HG03457 (cell line): Measurements from ENCODE around the gene CABP2.
"Not testable (repeated sequence)": the region's sequence is repeated elsewhere in the genome, so short reads cannot be mapped to it uniquely, and the experiment has no call there.

Experiments used
- ATAC-seq: cut with Tn5 transposase; IDR thresholded peaks from one replicate; pipeline ENCODE4 v1.9.1; 2021; ENCODE audit warnings: moderate number of reproducible peaks; ENCODE audit not compliant: unreplicated experiment

The CABP2 gene

GRCh38 chr11:67539550-67539949 lies 16.3 kb upstream of the CABP2 start:
- ATAC-seq: no peak

- ATAC-seq: no peak
Observed at GRCh38 chr11:67538823-67539505, 15.7 kb upstream of the CABP2 start.

GRCh38 chr11:67538306-67538705 lies 15.1 kb upstream of the CABP2 start:
- no peak for ATAC-seq

- no peak for ATAC-seq
Observed at GRCh38 chr11:67535561-67535960, 12.3 kb upstream of the CABP2 start.

GRCh38 chr11:67534070-67534679 lies 10.9 kb upstream of the CABP2 start:
- no peak for ATAC-seq

- no peak for ATAC-seq
Observed at GRCh38 chr11:67532889-67533288, 9.6 kb upstream of the CABP2 start.

GRCh38 chr11:67530282-67530592 lies 7.0 kb upstream of the CABP2 start:
- no peak for ATAC-seq

- no peak for ATAC-seq
Observed at GRCh38 chr11:67528376-67528775, 5.1 kb upstream of the CABP2 start.

- ATAC-seq: no peak
Observed at GRCh38 chr11:67525275-67525976, 2.2 kb upstream of the CABP2 start.

- ATAC-seq: no peak
Observed at GRCh38 chr11:67524480-67524808, 1.2 kb upstream of the CABP2 start.

GRCh38 chr11:67523556-67524479 lies 572 bp upstream of the CABP2 start:
- ATAC-seq: no peak

- ATAC-seq: no peak
Observed at GRCh38 chr11:67522338-67522737, 908 bp downstream of the CABP2 start.

- ATAC-seq: no peak
Observed at GRCh38 chr11:67521924-67522323, 1.3 kb downstream of the CABP2 start.

GRCh38 chr11:67520856-67521824 lies 2.1 kb downstream of the CABP2 start:
- no peak for ATAC-seq

- no peak for ATAC-seq
Observed at GRCh38 chr11:67519726-67520125, 3.5 kb downstream of the CABP2 start.

- ATAC-seq: no peak
Observed at GRCh38 chr11:67517784-67518552, 5.3 kb downstream of the CABP2 start.

- ATAC-seq: no peak
Observed at GRCh38 chr11:67516806-67517205, 6.4 kb downstream of the CABP2 start.

- ATAC-seq: no peak
Observed at GRCh38 chr11:67514116-67514515, 9.1 kb downstream of the CABP2 start.

GRCh38 chr11:67511558-67511957 lies 11.7 kb downstream of the CABP2 start:
- not testable (repeated sequence) for ATAC-seq

GRCh38 chr11:67510023-67510345 lies 13.3 kb downstream of the CABP2 start:
- no peak for ATAC-seq
